Thyroid gland (tissue), 4 donors: Measurements from ENCODE around the gene DICER1.

ENCODE experiments used
- POLR2A ChIP-seq, 2 donors: fragments of 450-650 bp; IDR thresholded peaks; one replicate each; pipeline ENCODE4 v1.6.1; 2017; ENCODE audit warnings: antibody characterized with exemption in 2 of 2, mild to moderate bottlenecking in 2 of 2, moderate library complexity in 1 of 2
- TF ChIP-seq, protein P1 (sequence below), 6 experiments: fragments of 200-600 bp in 3 of 6; fragments of 450-650 bp in 3 of 6; sonication (generic) in 3 of 6; IDR thresholded peaks; one replicate each; pipeline ENCODE4 v1.5.1; 2016 to 2019; ENCODE audit warnings: antibody characterized with exemption in 6 of 6, mild to moderate bottlenecking in 2 of 6, inconsistent platforms in 1 of 6, moderate library complexity in 1 of 6

DNA sequence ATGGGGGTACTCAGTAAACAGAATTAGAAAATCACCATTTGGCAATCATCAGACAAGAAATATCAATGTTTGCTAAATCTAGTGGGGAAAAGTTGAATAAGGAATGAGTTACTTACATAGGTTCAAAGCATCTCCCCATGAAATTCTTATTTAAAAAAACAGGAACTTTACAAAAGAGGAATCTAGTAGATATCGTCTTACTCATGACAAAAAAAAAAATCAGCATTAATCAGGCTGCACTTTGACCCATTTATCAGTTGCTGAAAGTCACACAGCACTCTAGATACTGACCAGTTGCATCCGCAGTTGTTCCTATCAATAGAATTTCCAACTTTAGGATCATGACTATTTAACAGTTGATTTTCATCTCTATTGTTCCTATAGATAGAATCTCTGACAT, 5.8 kb upstream of the DICER1 start:
- TF ChIP-seq, protein P1, sequence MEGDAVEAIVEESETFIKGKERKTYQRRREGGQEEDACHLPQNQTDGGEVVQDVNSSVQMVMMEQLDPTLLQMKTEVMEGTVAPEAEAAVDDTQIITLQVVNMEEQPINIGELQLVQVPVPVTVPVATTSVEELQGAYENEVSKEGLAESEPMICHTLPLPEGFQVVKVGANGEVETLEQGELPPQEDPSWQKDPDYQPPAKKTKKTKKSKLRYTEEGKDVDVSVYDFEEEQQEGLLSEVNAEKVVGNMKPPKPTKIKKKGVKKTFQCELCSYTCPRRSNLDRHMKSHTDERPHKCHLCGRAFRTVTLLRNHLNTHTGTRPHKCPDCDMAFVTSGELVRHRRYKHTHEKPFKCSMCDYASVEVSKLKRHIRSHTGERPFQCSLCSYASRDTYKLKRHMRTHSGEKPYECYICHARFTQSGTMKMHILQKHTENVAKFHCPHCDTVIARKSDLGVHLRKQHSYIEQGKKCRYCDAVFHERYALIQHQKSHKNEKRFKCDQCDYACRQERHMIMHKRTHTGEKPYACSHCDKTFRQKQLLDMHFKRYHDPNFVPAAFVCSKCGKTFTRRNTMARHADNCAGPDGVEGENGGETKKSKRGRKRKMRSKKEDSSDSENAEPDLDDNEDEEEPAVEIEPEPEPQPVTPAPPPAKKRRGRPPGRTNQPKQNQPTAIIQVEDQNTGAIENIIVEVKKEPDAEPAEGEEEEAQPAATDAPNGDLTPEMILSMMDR (IDR thresholded peaks at IDR 0.05) = no peak
- no peak for TF ChIP-seq POLR2A (IDR thresholded peaks at IDR 0.05)
